Stimulated activated CD4-positive, alpha-beta T cell treated with anti-CD3 and anti-CD28 coated beads, Interleukin-1b, Interleukin-23, amount 100 ng/mL, for 1 hour (primary cell): ENCODE results near the gene GP9.

Source experiments
- DNase-seq, 2 donors: peaks; one replicate each; pipeline ENCODE4 v3.0.0-alpha.2; 2020; ENCODE audit warnings: low read depth in 2 of 2

GP9 gene

DNA sequence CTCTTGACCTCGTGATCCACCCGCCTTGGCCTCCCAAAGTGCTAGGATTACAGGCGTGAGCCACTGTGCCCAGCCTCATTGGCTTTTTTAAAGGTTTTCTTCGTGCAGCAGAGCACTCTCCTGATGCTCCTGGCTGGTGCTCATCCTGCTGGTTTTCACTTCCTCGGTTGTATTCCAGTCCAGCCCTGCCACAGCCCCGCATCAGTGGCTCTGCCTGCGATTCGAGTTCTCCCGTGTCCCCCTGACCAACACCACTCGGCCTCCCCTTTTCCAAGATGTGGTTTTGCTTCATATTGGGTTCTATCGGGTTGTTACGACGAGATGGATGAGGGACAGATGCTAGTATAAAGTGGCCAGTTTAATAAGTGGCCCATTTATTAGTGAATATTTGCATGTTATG lies 31.7 kb upstream of the GP9 start:
- DNase-seq, result no peak

GRCh38 chr3:129030611-129031010 lies 30.0 kb upstream of the GP9 start:
- DNase-seq, result no peak

GRCh38 chr3:129031476-129032215 lies 28.9 kb upstream of the GP9 start:
- DNase-seq, result no peak

- DNase-seq, result no peak
Measured at GRCh38 chr3:129032716-129033115, 27.9 kb upstream of the GP9 start.

DNA sequence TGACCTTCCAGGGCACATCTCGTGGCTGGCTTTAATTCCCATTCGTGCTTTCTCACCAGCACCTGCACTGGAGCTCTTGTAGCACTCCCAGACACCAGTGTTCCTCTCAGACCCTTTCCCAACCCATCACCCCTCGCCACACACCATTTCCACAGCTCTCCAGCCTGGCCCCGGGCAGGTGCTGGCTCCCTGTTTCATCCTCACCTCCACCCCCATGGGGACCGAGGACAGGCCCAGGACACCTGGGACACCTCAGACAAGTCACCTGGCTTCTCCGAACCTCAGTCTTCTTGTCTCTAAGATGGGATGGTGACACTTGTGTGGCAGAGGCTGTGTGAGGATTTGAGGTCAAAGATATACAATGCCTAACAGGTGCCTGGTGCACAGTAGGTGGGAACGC lies 27.4 kb upstream of the GP9 start:
- DNase-seq, result no peak

DNA sequence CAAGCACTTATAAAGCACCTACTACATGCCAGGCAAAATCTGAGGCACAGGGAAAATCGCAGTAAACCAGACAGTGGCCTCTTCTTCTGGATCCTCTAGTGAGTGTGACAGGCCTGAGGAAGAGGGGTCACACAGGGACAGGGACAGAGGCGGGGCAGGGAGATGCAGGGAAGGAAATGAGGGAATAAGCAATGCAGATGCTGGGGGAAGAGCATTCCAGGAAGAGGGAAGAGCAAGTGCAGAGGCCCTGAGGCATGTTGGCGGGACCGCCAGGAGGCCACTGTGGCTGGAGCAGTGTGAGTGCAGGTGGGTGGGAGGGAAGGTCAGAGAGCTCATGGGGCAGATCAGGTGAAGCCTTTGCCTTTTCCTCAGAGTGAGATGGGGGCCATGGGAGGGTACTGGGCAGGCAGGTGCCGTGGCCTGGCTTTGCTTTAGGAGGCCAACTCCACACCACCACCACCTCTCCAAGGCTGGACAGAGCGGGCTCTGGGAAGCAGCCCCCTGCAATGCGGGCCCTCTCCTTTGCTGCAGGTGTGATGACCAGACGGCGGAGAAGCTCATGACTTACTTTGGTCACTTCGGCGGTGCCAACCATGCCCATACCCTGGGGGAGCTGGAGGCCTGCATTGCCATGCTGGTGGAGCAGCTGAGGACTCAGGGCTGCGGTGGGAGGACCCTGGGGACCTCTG lies 26.8 kb upstream of the GP9 start:
- DNase-seq, result no peak

DNA sequence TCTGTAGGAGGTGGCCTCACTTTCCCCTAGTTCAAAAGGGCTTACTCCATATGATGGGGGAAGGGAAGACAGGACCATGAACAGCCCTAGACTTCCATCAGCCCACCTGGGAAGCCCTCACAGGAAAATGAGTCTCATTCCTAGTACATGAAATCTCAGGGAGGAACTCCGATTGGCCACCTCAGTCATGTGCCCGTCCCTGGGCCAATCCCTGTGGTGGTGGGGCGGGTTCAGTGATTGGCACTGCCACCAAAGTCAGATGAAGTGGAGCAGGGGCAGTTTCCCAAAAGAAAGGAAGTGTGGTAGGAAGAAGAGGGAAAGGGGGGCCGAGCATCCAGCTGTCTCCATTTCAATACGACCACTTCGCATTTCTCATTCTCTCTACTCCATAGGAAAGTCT lies 25.9 kb upstream of the GP9 start:
- no peak for DNase-seq

GRCh38 chr3:129035360-129036221 lies 25.0 kb upstream of the GP9 start:
- DNase-seq, result no peak

GRCh38 chr3:129036222-129037092 lies 24.1 kb upstream of the GP9 start:
- no peak for DNase-seq

- no peak for DNase-seq
Measured at GRCh38 chr3:129037093-129037419, 23.5 kb upstream of the GP9 start.

GRCh38 chr3:129038121-129038855 lies 22.3 kb upstream of the GP9 start:
- no peak for DNase-seq

- no peak for DNase-seq
Measured at GRCh38 chr3:129039271-129040038, 21.1 kb upstream of the GP9 start.

DNA sequence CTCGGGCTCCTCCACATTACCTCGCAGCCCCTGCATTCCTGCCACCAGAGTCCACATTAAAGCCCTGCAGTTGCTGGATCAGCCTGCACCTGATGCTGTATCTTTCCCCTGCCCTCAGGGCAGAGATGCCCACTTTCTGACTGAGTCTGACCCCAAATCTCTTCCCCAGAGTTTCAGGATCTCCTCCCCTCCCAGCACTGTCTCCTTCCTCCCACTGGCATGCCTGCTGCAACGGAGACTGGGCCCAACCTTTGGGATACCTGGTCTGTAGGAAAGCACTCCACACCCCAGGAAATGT lies 20.6 kb upstream of the GP9 start:
- DNase-seq, result no peak

GRCh38 chr3:129040579-129041300 lies 19.8 kb upstream of the GP9 start:
- no peak for DNase-seq

DNA sequence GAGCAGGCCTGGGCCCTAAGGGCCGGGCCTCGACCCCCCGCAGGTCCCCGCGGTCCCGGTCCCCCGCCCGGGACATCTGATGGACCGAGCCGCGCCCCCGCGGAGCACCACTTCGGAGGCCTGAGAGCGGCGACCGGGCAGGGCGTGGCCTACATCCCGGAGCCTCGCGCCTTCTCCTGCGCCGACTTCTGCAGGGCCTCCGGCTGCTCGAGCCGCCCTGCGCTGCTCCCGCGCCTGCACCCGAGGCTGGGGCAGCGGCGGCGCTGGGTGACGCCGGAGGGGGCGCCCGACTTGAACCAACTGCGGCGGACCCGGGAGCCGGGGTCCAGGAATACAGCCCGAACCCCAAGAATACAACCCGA lies 14.9 kb upstream of the GP9 start:
- no peak for DNase-seq

GRCh38 chr3:129046037-129046731 lies 14.4 kb upstream of the GP9 start:
- DNase-seq, result no peak

DNA sequence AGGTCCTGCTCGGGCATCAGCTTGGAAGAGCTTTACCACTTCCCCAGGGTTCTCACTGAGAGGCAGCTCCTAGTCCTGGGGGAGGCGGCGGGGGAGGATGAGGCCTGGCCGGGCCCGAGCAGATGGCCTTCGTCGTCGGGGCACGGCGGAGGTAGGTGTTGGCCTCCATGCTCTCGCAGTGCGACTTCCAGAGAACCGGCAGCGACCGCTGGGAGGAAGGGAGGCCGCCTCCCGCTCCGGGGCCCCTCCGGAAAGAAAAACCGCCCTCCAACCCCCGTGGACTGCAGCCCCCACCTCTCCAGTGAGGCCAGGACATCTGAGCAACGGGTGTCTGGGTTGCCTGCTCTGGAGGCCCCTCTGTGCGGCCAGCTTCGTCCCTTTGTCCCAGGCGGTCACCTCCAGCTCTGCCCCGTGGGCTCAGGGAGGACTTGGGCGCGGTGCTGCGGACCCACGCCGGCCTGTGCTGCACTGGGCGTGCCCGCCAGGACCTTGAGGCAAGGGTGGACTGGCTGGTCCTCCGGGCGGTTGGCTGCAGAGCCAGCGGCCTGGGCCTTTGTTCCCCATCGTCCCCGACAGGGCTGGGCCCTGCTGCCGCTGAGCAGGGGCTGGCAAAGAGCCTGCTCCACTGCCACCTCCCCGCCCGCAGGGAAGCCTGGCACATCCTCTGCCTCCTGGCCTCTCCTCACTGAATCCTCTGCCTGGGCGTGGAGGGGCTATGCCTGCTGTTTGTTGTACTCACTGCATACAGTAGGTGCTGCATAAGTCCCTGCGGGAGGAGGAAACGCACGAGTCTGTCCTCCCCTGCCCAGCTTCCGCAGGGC lies 13.6 kb upstream of the GP9 start:
- DNase-seq, result no peak

GRCh38 chr3:129047553-129047839 lies 13.1 kb upstream of the GP9 start:
- no peak for DNase-seq
